NOMO-1 treated with dmso at 0.1 percent for 144 hours (cell line): ENCODE results near the gene SUB1.
A peak's percentile ranks its signal among the peaks of the same experiment; 100 is the strongest.
"Not testable (repeated sequence)": the region's sequence is repeated elsewhere in the genome, so short reads cannot be mapped to it uniquely, and the experiment has no call there.

Experiments
- DNase-seq: peaks from one replicate; lab custom pipeline; 2025; ENCODE audit not compliant: unreplicated experiment; lab: John Stamatoyannopoulos, UW

The SUB1 gene

DNA sequence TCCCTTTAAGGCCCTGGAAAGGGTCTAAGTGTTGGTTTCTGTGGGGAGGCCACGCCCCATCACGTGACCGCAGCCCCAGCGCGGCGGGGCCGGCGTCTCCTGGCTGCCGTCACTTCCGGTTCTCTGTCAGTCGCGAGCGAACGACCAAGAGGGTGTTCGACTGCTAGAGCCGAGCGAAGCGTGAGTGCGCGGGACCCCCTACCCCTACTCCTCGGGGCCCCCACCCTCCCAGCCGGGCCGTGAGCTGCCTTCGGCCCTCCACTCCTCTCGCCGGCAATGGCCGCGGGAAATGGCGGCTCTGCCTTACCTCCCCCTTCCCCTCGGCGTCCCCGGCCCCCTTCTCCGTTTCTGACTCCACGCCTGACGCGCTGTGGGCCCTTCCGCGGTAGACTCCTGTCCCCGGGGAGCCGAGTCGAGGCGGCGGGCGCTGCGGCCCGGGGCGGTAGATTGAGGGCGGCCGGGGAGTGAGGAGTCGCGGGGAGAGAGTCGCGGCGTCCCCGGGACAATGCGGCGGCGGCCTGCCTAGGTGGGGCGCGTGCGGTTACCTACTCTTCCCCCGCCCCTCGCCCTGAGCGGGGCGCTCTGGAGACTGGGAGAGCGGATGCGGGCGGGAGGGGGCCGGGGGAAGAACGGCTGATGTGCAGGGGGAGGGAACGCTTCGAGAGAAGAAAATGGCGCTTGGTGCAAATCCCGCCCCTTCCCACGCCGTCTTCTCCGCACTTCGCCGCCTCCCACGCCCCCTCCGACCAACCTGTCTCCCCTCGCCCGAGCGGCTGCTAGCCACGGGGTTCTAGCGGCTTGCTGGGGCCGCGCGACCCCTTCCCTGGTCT, at the start of gene SUB1:
SUB1 (plus strand) TSS at position 112 of the 830 bp plus-strand sequence. CDS start 2,956 bp downstream, outside the sequence.
- DNase-seq, result peak; percentile 98

DNA sequence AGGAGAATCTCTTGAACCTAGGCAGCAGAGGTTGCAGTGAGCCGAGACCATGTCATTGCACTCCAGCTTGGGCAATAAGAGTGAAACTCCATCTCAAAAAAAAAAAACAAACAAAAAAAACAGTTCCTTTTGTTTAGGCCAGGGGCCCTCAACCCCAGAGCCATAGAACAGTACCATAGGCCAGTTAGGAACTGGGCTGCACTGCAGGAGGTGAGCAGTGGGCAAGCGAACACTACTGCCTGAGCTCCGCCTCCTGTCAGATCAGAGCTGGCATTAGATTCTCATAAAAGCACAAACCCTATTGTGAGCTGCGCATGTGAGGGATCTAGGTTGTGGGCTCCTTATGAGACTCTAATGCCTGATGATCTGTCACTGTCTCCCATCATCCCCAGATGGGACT, 49.1 kb upstream of the SUB1 start:
- DNase-seq, result no peak

DNA sequence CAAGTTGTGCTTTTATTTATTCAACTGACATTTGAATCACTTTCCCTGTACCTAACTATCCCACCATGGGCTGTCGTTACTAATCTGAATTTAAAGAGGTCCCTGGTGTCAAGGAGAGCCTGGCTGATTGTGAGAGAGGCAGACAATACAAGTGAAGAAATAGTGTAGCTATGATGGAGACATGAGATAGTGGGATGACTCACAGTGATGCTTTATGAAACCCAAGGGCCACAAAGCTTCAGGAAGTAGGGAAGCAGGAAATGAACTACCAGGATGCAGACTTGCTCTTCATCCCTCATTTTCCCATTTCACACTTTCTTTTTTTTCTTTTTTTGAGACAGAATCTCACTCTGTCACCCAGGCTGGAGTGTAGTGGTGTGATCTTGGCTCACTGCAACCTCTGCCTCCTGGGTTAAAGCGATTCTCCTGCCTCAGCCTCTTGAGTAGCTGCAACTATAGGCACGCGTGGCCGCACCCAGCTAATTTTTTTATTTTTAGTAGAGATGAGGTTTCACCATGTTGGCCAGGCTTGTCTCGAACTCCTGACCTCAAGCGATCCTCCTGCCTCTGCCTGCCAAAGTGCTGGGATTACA, 47.8 kb upstream of the SUB1 start:
- peak; percentile 50 for DNase-seq

DNA sequence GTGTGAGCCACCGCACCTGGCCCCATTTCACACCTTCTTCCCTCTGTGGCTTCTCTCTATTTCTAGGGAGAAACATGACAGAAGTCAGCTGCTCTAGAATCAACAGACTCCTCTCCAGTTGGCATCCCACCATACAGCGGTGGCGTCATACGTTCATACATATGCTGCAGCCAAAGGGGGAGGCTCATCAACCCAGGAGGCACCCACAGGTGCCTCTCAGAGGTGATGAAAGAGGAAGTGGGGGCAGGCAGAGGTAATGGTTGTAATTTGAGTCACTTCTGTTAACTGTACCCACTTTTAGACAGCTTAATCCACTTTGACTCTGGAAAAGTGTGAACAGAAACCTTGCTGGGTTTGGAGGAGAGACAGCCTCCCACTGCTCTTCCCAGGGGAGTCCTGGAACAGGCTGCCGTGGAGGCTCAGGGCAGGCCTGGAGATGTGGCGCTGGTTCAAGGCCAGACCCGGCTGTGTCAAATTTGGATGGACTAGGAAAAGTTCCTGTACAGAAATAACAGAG, 47.3 kb upstream of the SUB1 start:
- DNase-seq, result peak; percentile 31

DNA sequence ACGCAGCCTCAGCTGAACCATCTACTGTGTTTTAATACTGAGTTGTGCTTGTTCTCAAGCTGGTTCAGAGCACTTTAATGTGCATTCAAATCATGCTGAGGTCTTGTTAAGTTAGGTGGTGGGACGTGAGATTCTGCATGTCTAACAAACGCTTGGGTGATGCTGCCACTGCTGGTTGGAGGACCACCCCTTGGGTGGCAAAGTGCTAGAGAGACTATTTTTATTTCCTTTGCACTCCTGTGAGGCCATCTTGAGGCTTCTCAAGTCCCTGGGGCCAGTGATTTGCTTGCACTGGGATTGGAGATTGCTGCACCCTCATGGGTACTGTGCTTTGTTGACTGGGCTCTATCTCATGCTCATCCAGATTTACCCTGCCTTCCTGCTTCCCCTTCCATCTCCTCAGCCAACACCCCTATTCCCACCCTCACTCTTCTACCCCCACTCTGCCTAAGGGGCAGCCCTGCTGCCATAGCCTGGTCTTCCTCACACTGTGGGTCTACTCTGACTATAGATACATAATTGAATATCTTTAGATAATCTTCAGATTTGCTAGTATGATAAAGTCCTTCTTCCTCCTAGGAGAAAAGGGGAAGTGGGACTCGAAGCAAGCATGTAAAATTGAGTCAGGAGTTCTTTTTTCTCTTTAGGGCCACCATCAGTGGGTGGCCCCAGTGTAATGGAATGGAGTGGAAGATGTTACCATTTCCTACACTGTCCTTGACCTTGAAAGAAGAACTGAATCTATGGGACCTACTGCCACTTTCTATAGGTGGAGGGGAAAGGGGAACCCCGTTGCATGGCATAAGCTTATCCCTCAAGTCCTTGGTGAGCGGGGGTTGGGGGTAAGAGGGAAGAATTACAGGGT, 45.1 kb upstream of the SUB1 start:
- DNase-seq, result peak; percentile 93

DNA sequence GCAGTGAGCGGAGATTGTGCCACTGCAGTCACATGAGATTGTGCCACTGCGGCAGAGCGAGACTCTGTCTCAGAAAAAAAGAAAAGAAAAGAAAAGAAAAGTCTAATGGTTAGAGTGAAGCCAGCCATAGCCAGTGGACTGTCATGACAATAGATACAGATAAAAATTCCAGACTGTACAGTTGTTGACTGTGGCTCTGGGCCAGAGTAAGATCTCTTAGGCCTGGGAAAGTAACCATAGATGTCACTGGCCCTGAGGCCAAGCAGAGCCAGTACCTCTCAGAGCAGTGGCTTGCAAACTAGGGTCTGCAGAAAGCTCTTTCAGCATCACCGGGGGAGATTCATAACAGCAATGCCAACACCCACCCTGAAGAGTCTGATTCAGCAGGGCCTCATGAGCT, 44.1 kb upstream of the SUB1 start:
- DNase-seq, result no peak

DNA sequence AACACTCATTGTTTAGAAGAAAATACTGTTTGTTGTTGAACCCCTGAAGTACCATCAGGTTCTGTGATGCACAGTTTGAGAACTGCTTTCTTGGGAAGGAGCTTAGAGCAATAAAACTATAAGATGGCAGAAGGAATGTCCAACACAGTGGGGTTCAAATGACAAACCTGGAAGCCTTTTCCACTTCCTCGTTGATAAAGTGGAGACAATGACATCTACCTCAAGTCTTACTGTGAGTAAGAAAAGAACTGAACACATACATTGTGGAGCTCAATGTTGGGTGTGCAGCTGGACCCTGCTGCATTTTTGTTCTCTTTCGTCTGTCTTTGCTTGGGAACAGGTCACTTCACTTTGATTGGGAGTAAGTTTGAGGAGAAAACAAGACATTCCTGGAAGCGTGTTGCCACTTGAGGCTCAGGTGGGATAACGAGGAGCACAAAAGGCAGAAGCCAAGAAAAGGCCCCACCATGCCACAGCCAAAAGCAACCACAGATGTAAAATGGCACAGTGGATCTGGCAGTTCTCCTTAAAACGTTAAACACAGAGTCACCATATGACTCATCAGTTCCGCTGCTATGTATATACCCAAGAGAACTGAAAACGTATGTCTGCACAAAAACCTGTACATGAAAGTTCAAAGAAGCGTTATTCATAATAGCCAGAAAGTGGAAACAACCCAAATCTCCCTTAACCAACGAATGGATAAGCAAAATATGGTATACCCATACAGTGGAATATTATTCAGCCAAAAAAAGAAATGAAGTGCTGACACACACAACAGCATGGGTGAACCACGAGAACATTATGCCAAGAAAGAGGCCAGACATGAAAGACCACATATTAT, 42.9 kb upstream of the SUB1 start:
- DNase-seq, result peak; percentile 75

DNA sequence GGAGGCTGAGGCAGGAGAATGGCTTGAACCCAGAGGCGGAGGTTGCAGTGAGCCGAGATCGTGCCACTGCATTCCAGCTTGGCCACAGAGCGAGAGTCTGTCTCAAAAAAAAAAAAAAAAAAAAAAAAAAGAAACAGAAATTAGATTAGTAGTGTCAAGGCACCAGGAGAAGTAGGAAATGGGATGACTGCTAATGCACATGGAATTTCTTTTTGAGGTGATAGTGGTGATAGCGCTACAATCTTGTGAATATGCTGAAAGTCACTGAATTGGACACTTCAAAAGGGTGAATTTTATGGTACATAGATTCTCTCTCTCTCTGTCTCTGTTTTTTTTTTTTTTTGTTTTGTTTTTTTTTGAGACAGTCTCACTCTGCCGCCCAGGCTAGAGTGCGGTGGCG, 42.1 kb upstream of the SUB1 start:
- DNase-seq, result no peak

DNA sequence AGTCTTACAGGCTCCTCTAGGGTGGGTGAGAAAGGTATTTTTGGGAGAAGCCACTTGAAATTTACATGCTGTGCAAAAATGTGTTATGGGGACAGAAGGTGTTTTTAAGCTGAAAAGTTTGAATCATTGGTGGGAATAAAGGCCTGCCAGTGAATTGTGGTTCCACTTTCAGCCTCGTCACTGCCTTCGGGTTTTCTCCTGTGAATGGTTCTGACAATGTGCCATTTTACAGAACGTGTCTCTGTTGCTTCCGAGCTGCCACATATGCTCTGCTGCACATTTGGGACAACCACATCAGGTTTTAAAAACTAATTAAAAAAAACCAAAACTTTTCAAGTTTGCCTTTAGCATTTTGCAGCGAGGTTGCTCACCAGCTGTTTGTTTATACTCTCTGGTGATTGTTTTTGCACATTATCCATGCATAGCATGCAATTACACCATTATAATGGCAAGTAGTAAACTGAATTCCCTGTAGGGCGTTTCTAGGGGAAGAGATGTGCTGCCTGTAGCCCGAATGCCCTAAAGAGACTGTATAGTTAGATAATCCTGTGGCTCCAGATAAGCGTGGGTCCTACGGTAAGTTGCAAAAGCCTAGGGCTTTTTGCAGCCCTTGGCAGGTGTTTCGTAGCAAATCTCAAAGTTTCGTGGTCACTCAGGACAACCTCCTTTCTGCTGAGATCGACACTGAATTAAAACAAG, 40.1 kb upstream of the SUB1 start:
- no peak for DNase-seq

DNA sequence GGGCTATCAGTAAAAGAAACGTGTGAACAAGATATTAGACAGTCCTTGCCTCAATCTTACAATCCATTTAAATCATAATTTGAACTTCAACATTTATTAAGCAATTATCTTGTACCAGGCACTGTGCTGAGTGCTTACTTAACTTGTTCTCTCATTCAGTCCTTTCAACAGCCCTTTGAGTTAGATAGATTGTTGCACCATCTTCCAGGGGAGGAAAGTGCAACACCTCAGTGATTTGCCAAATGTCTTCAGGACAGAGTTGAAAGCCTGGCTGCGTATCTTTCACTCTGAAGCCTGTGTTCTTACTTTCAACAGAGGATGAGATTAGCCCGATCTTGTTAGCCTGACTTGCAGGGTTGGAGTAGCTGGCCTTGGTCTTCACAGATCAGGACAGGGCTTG, 34.2 kb upstream of the SUB1 start:
- no peak for DNase-seq

DNA sequence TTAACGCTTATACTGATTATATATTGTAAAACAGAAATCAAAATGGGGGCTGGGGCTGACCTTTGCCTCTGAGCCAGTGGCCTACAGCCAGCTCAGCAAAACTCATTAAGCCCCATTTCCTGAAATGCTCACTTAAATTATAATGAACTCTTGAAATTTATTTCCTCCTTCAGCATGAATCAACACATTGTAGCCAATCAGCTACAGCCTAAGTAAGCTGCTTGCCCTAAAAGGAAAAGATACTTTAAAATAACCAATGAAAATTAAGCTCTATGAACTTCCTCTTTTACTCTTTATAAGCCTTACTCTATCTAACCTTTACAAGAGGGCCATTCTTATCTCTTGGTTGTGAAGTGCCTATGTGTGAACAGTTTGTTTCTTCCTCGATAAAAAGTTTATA, 33.5 kb upstream of the SUB1 start:
- no peak for DNase-seq

DNA sequence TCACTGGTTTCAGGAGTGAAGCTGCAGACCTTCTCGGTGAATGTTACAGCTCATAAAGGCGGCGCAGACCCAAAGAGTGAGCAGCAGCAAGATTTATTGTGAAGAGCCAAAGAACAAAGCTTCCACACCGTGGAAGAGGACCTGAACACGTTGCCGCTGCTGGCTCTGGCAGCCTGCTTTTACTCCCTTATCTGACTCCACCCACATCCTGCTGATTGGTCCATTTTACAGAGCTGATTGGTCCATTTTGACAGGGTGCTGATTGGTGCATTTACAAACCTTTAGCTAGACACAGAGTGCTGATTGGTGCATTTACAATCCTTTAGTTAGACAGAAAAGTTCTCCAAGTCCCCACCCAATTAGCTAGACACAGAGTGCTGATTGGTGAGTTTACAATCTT, 32.9 kb upstream of the SUB1 start:
- not testable (repeated sequence) for DNase-seq

DNA sequence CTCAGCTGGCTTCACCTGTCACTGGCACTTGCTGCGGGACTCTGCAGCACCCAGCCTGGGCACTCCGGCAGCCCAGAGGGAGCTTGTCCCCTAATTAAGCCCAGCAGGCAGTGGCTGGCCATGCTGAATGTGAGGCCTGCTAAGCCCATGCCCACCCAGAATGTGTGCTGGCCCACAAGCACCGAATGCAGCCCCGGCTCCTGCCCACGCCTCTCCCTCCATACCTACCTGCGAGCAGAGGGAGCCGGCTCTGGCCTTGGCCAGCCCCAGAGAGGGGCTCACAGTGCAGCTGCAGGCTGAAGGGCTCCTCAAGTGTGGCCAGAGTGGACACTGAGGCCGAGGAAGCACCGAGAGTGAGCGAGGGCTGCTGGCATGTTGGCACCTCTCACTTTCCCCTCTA, 32.4 kb upstream of the SUB1 start:
- DNase-seq, result no peak

DNA sequence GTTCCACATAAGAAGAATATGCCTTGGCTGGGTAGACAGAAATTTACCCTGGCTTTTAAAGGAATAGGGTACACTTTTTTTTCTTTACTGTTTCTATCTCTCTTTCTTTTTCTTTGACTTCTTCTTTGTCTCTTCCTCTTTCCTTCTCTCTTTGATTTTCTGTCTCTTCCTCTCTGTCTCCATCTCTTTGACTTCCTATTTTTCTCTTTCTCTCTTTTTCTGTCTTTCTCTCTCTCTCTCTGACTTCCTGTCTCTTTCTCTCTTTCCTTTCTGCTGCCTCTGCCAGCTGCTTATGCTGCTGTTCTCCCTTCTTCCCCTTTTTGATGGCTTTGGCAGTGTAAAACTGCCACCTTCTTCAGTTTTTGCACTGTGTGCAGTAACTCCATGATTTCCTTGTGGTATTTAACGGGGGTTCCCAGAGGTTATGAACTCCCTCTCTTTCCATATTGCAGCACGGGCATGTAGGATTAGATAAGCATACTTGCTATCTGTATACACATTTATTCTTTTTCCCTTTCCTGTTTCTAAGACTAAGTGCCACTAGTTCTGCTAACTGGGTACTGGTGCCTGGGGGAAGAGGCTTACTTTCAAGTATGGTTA, 31.1 kb upstream of the SUB1 start:
- DNase-seq, result peak; percentile 64

DNA sequence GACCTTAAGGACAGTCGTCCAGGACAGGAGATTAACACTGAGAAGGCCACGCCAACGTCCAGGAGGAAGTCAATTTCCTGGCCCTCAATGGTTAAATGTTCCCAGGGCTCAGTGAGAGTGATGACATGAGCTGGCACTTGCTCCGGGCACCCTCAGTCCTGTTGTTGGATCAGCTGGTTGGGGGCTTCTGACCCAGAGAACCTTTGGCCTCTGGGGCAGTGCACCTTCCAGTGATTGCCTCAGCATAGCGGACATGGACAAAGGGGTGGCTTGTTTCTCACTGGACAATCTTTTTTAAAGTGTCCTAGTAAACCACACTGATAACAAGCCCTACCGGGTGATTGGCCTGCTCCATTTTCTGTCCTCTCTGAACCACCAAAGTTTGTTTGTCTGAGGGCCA, 28.8 kb upstream of the SUB1 start:
- DNase-seq, result not testable (repeated sequence)

DNA sequence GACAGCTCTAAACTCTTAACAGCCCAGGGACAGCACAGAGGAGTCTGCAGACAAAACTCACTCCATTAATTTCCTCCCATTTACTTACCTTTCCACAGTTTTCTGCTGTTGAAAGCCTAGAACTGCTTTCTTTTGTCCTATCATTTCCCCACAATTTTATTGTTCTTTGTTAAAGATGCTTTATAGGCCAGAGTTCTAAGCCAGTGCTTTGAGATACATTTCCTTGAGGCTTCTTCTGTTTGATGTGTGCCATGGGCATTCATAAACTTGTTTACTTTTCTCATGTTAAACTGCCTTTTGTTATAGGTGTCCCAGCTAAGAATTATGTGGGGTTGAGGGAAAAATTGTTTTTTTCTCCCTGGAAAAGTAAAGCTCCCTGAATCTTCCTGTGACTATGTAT, 25.9 kb upstream of the SUB1 start:
- no peak for DNase-seq

DNA sequence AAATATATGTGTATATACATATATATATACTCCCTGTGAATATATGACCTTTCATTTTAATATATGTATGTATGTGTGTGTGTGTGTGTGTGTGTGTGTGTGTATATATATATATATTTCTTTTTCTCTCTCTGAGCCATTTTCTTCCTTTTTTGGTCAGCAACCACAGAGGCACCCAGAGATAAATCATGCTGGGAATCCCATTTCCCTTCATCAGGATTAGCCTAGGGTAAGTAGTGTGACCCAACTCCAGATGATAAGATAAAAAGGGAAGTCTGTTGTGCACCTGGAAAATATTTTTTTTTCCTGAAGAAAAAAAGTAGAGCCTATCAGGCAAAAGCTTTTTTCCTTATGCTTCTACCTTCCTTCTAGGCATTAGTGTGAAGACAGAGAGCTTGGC, 25.4 kb upstream of the SUB1 start:
- DNase-seq, result no peak

DNA sequence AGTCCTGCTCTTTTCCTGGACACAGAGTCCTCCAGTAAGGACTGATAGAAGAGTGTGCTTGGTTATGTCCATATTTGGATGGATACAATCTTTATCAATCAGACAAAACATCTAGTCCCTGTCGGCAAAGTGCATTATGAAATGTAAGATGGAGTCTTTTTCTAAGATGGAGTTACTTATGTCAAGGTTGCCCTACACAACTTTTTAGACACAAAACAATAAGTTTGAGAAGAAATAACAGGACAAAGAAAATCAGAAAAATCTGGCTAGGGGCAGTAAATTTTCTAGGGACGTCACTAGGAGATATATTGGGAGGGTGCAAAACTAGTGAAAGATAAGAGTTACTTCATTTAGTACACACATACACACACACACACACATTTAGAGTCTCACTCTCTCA, 23.3 kb upstream of the SUB1 start:
- no peak for DNase-seq

DNA sequence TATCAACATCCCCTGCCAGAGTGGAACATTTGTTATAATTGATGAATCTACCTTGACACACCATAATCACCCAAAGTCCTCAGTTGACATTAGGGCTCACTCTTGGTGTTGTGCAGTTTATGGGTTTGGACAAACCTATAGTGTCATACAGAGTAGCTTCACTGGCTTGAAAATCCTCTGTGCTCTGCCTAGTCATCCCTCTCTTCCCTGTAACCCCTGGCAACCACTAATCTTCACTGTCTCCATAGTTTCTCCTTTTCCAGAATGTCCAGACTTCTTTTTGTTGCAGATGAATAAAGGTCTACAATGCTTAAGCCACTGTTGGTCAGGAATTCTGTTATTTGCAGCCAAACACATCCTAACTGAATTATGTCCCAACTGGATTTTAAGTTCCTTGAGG, 22.5 kb upstream of the SUB1 start:
- DNase-seq, result no peak

DNA sequence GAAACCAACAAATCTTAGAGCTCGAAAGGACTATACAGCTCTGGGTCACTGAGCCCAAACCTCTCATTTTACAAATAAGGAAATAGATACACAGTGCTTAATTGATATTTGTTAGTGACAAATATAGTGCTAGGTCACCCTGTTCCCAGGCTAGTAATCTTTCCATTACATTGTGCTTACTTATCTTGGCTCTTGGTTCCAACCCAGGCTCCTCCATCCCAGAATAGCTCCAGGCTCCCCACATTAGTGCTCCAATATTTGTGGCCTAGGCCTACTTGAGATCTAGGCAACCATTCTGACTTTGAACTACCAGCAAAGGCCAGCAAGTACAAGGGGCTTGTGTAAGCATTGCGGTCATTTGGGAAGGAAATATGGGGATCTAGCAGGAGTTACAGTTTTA, 21.7 kb upstream of the SUB1 start:
- no peak for DNase-seq
